CD14-positive monocyte (primary cell): ENCODE results near the gene SCN1B. TPM values are rescaled to one million over a fixed set of nuclear protein-coding genes. Genes with fewer than 3 reads are reported as not detected.
"Not testable (repeated sequence)": the region's sequence is repeated elsewhere in the genome, so short reads cannot be mapped to it uniquely, and the experiment has no call there.

ENCODE experiments used
- DNase-seq, 3 donors: peaks; one replicate each; pipeline ENCODE4 v3.0.0-alpha.2; 2011 to 2022
- H2AFZ ChIP-seq: 2 replicates; pipeline ENCODE4 v1.6.0; 2012; ENCODE audit warnings: mild to moderate bottlenecking, low read depth, low read length, inconsistent platforms; ENCODE audit not compliant: insufficient read depth, poor library complexity, severe bottlenecking
- H3K27ac ChIP-seq, 2 donors: 1 replicate in 1 of 2; 2 replicates in 1 of 2; pipeline ENCODE4 v1.5.1; 2012 to 2013; ENCODE audit warnings: low read length in 2 of 2, control low read depth in 1 of 2, inconsistent platforms in 1 of 2, low read depth in 1 of 2, mild to moderate bottlenecking in 1 of 2
- H3K27me3 ChIP-seq, 2 donors: one replicate each; pipeline versions ENCODE4 v1.6.0 to v1.6.1; 2011 to 2013; ENCODE audit warnings: low read length in 2 of 2; ENCODE audit not compliant: control insufficient read depth in 2 of 2, insufficient read depth in 2 of 2
- H3K36me3 ChIP-seq, 2 donors: replicated peaks in 1 of 2; 1 replicate in 1 of 2; 2 replicates in 1 of 2; pipeline versions ENCODE4 v1.5.1 to v1.6.1; 2012 to 2013; ENCODE audit warnings: low read length in 2 of 2, control low read depth in 1 of 2, inconsistent platforms in 1 of 2, mild to moderate bottlenecking in 1 of 2; ENCODE audit not compliant: insufficient read depth in 2 of 2, control insufficient read depth in 1 of 2
- H3K4me1 ChIP-seq, 2 donors: 1 replicate in 1 of 2; 2 replicates in 1 of 2; pipeline versions ENCODE4 v1.5.1 to v1.6.1; 2012 to 2013; ENCODE audit warnings: low read length in 2 of 2, control low read depth in 1 of 2, inconsistent platforms in 1 of 2, mild to moderate bottlenecking in 1 of 2, moderate library complexity in 1 of 2; ENCODE audit not compliant: insufficient read depth in 2 of 2, control insufficient read depth in 1 of 2
- H3K4me2 ChIP-seq: replicated peaks from 2 replicates; pipeline ENCODE3; 2012; ENCODE audit warnings: low read length, moderate library complexity, mild to moderate bottlenecking; ENCODE audit not compliant: poor library complexity, severe bottlenecking; ENCODE audit errors: extremely low read depth
- H3K4me3 ChIP-seq, 3 experiments: fragments of 200-600 bp in 1 of 3; sonication (generic) in 1 of 3; replicated peaks in 1 of 3; 1 replicate in 2 of 3; 2 replicates in 1 of 3; pipeline ENCODE4 v1.5.1; 2011 to 2013; ENCODE audit warnings: low read length in 3 of 3, mild to moderate bottlenecking in 3 of 3, control low read depth in 2 of 3, low read depth in 2 of 3, inconsistent platforms in 1 of 3, moderate library complexity in 1 of 3
- H3K79me2 ChIP-seq: 2 replicates; pipeline ENCODE4 v1.6.0; 2012; ENCODE audit warnings: mild to moderate bottlenecking, control low read depth, inconsistent platforms, low read length, moderate library complexity; ENCODE audit not compliant: insufficient read depth
- H3K9ac ChIP-seq: 2 replicates; pipeline ENCODE4 v1.6.0; 2017; ENCODE audit warnings: low read length, mild to moderate bottlenecking; ENCODE audit not compliant: insufficient read depth, poor library complexity, severe bottlenecking
- H3K9me3 ChIP-seq, 2 donors: replicated peaks in 1 of 2; 1 replicate in 1 of 2; 2 replicates in 1 of 2; pipeline versions ENCODE4 v1.5.1 to v1.6.1; 2012 to 2013; ENCODE audit warnings: low read length in 2 of 2, control low read depth in 1 of 2; ENCODE audit not compliant: control insufficient read depth in 1 of 2, insufficient read depth in 1 of 2
- H4K20me1 ChIP-seq: 2 replicates; pipeline ENCODE4 v1.6.0; 2012; ENCODE audit warnings: mild to moderate bottlenecking, low read length, control low read depth, moderate library complexity; ENCODE audit not compliant: insufficient read depth
- H3K27ac Mint-ChIP-seq, 7 donors: one replicate each; pipeline ENCODE4 v1.8.0; 2020; ENCODE audit warnings: mild to moderate bottlenecking in 7 of 7, mixed read lengths in 7 of 7, moderate library complexity in 6 of 7, inconsistent platforms in 2 of 7
- H3K27me3 Mint-ChIP-seq, 3 donors: one replicate each; pipeline ENCODE4 v1.8.0; 2021 to 2022; ENCODE audit warnings: low read depth in 3 of 3, mild to moderate bottlenecking in 3 of 3, mixed read lengths in 3 of 3, moderate library complexity in 3 of 3, inconsistent platforms in 1 of 3
- H3K36me3 Mint-ChIP-seq, 2 donors: one replicate each; pipeline ENCODE4 v1.8.0; 2020; ENCODE audit warnings: mixed read lengths in 2 of 2, inconsistent platforms in 1 of 2, mild to moderate bottlenecking in 1 of 2
- H3K4me1 Mint-ChIP-seq: one replicate; pipeline ENCODE4 v1.8.0; 2020; ENCODE audit warnings: mild to moderate bottlenecking, mixed read lengths
- H3K4me3 Mint-ChIP-seq, 2 donors: one replicate each; pipeline ENCODE4 v1.8.0; 2020; ENCODE audit warnings: mild to moderate bottlenecking in 2 of 2, mixed read lengths in 2 of 2, moderate library complexity in 1 of 2
- H3K9me3 Mint-ChIP-seq, 7 donors: one replicate each; pipeline ENCODE4 v1.8.0; 2020 to 2022; ENCODE audit warnings: mixed read lengths in 7 of 7, mild to moderate bottlenecking in 6 of 7, moderate library complexity in 6 of 7, inconsistent platforms in 2 of 7
- WGBS: methylation state at CpG from one replicate; pipeline ENCODE4 v1.1.5; 2013; ENCODE audit warnings: missing lambda C conversion rate; ENCODE audit not compliant: insufficient coverage; 5-methylcytosine and 5-hydroxymethylcytosine counted together
- intact Hi-C, 2 donors: fragments of 100-400 bp; cut with micrococcal nuclease; formaldehyde crosslinking; loops; one replicate each; pipeline versions ENCODE4 v1.15.0 to v1.15.1; 2023
- polyA plus RNA-seq, 3 donors: library from polyadenylated mRNA; depleted of rRNA in 1 of 3; unstranded in 2 of 3; stranded (reverse) in 1 of 3; fragments of 300-500 nt in 2 of 3; fragments of >200 nt in 1 of 3; fragmentation: Illumina TruSeq in 2 of 3; gene quantifications; 1 replicate in 2 of 3; 2 replicates in 1 of 3; pipeline ENCODE4 v1.2.3, GENCODE V29; 2012 to 2021
- TF ChIP-seq, protein P1 (sequence below): fragments of 200-600 bp; IDR thresholded peaks from one replicate; pipeline ENCODE4 v1.8.0; 2022; ENCODE audit warnings: antibody characterized with exemption, mild to moderate bottlenecking

Gene SCN1B
- polyA plus RNA-seq, 3 donors: 0.08 to 0.68 TPM; not detected in 1

- H3K36me3 ChIP-seq: peaks cover 56 to 65% of the 10 kb centered on the region in 2 donors
- 100% methylated on average over 2 of the region's 8 CpGs for WGBS
These were observed 3.3 kb upstream of the SCN1B start for GRCh38 chr19:35027009-35027408.

GRCh38 chr19:35027851-35028599 lies 2.2 kb upstream of the SCN1B start:
- Histone ChIP-seq H3K4me2 (no peak overlapping the region), H3K27me3 (peaks cover 14 to 34% of the 10 kb centered on the region in 2 donors), H3K36me3 (peaks cover 50 to 55% of the 10 kb centered on the region in 2 donors), H3K4me3 (no peak overlapping the region), H3K4me1 (peaks cover 15 to 24% of the 10 kb centered on the region in 2 donors), H2AFZ (no peak overlapping the region), H4K20me1 (peaks cover 13% of the 10 kb centered on the region), H3K9ac (no peak overlapping the region), H3K9me3 (no peaks in the 10 kb centered on the region), H3K79me2 (no peaks in the 10 kb centered on the region), H3K27ac (no peak overlapping the region)
- Mint-ChIP-seq H3K9me3 (peaks cover 0 to 6% (median 4%) of the 10 kb centered on the region in 7 donors), H3K27me3 (peaks cover 32 to 38% (median 32%) of the 10 kb centered on the region in 3 donors), H3K4me1 (peaks cover 20% of the 10 kb centered on the region), H3K4me3 (no peak overlapping the region), H3K27ac (peak overlapping the region in 1 of 7 donors; percentile 66), H3K36me3 (peaks cover 56 to 58% of the 10 kb centered on the region in 2 donors)
- intact Hi-C loops: no loop called here
- no peak for DNase-seq
- WGBS: 84% methylated on average over 4 of the region's 7 CpGs
- TF ChIP-seq, protein P1, sequence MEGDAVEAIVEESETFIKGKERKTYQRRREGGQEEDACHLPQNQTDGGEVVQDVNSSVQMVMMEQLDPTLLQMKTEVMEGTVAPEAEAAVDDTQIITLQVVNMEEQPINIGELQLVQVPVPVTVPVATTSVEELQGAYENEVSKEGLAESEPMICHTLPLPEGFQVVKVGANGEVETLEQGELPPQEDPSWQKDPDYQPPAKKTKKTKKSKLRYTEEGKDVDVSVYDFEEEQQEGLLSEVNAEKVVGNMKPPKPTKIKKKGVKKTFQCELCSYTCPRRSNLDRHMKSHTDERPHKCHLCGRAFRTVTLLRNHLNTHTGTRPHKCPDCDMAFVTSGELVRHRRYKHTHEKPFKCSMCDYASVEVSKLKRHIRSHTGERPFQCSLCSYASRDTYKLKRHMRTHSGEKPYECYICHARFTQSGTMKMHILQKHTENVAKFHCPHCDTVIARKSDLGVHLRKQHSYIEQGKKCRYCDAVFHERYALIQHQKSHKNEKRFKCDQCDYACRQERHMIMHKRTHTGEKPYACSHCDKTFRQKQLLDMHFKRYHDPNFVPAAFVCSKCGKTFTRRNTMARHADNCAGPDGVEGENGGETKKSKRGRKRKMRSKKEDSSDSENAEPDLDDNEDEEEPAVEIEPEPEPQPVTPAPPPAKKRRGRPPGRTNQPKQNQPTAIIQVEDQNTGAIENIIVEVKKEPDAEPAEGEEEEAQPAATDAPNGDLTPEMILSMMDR: no peak

More at GRCh38 chr19:35027009-35027408, 3.3 kb upstream of the SCN1B start:
- Histone ChIP-seq H3K79me2 (no peaks in the 10 kb centered on the region), H2AFZ (no peak overlapping the region), H3K4me1 (peaks cover 21 to 32% of the 10 kb centered on the region in 2 donors), H4K20me1 (peaks cover 20% of the 10 kb centered on the region), H3K4me3 (no peak overlapping the region), H3K27me3 (peaks cover 11 to 24% of the 10 kb centered on the region in 2 donors), H3K9me3 (no peaks in the 10 kb centered on the region), H3K27ac (no peak overlapping the region), H3K4me2 (no peak overlapping the region), H3K9ac (no peak overlapping the region)
- TF ChIP-seq, protein P1: no peak
- Mint-ChIP-seq H3K27ac (no peak overlapping the region), H3K9me3 (peaks cover 0 to 6% (median 4%) of the 10 kb centered on the region in 7 donors), H3K27me3 (peaks cover 22 to 28% (median 23%) of the 10 kb centered on the region in 3 donors), H3K36me3 (peaks cover 63 to 67% of the 10 kb centered on the region in 2 donors), H3K4me1 (peaks cover 27% of the 10 kb centered on the region), H3K4me3 (no peak overlapping the region)
- DNase-seq: no peak
- intact Hi-C loops: no loop called here

- H2AFZ ChIP-seq, H3K9ac ChIP-seq, H3K4me3 ChIP-seq, H3K27ac ChIP-seq, DNase-seq, intact Hi-C loops, H3K27ac Mint-ChIP-seq, H3K79me2 ChIP-seq, H4K20me1 ChIP-seq, H3K4me3 Mint-ChIP-seq, H3K9me3 ChIP-seq, H3K4me2 ChIP-seq, H3K9me3 Mint-ChIP-seq: not testable (repeated sequence)
- H3K27me3 ChIP-seq: peaks cover 14 to 37% of the 10 kb centered on the region in 2 donors
- H3K27me3 Mint-ChIP-seq: peaks cover 32 to 43% (median 35%) of the 10 kb centered on the region in 3 donors
- peaks cover 15% of the 10 kb centered on the region for H3K4me1 Mint-ChIP-seq
- H3K4me1 ChIP-seq: peaks cover 10 to 19% of the 10 kb centered on the region in 2 donors
- WGBS: no CpG with 5 or more reads among the region's 3 CpGs
- peaks cover 48 to 50% of the 10 kb centered on the region in 2 donors for H3K36me3 ChIP-seq
- H3K36me3 Mint-ChIP-seq: peaks cover 52% of the 10 kb centered on the region in 2 donors
These were observed 1.7 kb upstream of the SCN1B start for GRCh38 chr19:35028600-35028885.
